Measurements from ENCODE around the gene DGKZ.

DGKZ gene

DNA sequence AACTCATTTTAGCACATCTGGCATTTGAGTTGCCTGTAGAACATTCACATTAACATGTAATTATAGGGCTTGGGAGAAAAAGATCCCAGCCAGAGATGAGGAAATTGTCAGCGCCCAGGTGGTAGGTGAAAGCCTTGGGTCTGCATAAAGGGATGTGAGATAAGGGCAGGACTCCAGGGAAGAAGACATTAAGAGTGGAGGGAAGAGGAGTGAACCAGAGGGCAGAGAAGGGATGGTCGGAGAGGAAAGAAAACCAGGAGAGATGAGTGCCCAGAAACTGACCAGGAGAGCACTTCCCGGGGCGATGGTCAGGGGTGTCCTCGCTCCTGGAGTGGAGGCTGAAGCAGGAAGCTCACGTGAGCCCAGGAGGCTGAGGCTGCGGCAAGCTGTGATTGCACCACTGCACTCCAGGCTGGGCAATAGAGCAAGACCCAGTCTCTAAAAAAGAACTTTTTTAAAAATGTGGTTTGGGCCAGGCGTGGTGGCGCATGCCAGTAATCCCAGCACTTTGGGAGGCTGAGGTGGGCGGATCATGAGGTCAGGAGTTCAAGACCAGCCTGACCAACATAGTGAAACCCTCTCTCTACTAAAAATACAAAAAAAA lies 20.3 kb upstream of the DGKZ start:
- no peak for DNase-seq (ENCODE audit: low spot score)

DNA sequence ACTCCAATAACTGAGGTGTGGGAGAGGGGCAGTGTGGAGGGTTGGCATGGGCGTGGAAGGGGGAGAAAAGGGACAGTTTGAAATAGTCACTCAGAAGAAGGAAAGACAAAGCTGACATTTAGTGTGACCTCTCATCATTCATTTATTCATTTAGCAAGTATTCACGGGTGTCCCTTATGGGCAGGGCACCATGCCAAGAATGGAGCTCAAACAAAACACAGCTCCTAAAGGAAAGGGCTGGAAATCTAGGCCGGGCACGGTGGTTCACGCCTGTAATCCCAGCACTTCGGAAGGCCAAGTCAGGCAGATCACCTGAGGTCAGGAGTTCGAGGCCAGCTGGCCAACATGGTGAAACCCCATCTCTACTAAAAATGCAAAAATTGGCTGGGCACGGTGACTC lies 19.4 kb upstream of the DGKZ start:
- no peak for DNase-seq (ENCODE audit: low spot score)

DNA sequence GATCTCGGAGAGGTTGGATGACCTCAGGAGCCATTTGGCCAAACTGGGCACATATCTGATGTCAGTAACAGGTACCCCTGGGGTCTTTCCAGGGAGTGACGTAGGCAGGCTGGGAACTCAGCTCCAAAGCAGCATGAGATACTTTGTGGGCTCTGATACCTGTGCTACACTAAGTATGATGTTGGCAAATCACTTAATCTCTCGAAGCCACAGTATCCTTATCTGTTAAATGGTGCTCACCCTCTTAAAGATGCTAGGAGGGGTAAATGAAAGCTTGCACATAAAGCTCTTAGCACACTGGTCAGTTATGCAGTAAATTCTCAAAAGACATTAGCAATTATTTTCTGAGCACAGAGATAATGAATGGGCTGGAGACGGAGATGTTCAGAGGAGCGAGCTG lies 17.1 kb upstream of the DGKZ start:
- no peak for DNase-seq (ENCODE audit: low spot score)

DNA sequence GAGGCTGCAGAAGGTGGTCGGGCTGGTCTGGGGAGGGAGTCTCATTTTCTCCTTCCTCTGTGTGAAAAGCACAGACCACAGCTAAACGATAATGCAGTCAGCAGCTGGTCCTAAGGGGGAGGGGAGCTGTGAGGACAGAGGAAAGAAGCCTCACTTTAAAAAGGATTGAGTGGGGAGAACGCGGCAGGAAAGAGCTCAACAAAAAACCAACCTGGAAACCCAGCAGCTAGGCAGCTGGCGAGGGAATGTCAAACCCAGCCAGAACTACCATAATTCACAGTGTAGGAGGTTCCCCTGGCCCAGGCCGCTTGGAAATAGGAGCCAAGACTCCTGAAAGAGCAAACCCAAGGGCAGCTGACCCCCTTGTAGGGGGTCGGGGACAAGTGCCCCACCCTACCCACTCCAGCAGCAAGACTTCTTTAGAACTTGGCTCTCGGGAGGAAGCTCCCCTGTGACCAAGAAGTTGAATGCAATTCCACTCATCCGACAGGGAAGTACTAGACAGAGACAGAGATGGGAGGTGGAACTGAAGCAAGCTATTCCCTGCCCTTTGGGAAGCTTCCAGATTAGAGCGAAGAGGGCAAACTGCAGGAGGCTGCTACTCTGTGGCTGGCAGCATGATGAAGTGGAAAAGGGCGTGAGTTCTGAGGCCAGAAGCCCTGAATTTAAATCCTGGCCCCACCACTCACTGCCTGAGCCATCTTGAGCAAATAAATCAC lies 16.5 kb upstream of the DGKZ start:
- DNase-seq (ENCODE audit: low spot score): no peak

DNA sequence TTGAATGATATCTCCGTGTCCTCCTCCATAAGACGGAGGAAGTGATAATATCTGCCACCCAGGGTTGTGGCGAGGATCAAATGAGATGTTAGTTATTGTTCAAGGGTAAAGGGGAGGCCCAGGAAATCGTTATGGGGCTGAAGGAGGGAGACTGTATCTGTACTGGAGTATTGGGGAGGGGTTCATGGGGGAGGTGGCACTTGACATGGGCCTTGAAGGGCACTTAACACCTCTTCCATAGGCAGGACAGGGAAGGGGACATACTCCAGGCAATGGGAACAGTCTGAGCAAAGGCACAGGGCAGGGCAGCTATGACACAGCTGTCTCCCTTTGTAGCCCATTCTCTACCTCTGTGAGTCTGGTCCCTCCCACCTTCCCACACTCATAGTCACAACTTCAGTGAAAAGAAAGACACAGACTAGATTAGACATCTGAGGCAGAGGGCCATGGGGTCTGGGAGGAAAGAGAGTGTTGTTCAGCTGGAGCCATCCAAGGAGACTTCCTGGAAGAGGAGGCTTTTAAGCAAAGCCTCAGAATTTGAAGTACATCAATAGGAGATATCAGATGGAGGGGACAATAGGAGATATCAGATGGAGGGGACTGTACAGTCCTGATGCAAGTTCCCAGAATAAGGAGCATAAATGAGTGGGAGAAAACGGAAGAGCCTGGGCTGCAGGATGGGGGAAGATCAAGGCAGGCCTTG lies 15.8 kb upstream of the DGKZ start:
- no peak for DNase-seq (ENCODE audit: low spot score)

DNA sequence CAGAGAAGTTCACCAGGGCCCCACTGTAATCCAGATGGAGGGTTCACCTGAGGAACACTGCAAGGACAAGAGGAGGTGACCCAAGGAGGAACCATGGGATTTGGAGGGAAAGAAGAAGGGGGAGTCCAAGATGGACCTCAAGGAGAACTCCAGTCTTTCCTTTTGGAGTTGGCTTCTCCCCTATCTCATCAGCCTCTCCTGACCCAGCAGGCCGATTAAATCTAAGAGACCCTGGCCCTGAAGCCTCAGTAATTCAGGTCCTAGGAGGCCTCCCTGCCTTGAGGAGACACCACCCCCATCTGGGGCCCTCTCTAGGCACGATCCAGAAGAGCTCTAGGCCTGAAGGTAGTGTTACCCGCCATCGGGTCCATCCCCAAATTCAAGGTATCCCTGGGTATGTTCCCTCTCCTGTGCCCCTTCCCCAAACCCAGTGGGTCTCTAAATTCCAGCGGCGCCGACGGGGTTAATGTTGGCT lies 15.1 kb upstream of the DGKZ start:
- no peak for DNase-seq (ENCODE audit: low spot score)

DNA sequence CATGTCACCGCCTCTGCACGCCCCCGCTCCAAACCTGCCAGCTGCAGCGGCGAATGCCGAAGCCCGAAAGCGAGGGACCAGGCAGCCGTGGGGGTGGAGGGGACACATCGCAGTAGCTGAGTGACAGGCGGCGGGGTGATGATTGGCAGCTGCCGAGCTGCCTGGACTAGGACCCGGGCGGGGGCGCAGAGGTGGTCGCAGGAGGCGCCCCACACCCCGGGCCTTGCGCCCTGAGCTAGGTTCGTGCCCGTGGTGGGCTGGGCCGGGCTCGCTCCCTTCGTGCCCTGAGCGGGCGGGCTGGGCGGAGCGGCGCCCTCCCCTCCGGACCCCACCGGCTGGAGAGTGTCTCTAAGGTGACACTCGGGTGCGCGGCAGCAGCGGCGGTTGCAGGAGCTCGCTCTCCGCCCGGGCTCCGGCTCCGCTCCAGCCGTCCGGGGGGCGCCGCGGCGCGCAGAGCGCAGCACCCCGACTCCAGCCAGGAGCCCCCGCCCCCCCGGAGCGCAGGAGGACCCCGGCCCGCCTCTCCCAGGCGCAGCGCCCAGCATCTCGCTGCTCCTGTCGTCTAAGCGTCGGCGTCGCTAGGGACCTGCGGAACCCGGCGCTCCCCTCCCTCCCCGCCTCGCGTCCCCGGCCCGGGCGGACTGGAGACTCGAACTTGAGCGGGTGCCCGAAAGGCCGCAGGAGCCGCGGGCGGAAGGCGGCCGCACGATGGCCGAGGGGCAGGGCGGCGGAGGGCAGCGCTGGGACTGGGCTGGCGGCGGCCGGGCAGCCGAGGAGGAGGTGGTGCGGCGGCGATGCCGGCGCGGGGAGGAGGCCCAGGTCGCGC lies 14.5 kb upstream of the DGKZ start:
- no peak for DNase-seq (ENCODE audit: low spot score)

DNA sequence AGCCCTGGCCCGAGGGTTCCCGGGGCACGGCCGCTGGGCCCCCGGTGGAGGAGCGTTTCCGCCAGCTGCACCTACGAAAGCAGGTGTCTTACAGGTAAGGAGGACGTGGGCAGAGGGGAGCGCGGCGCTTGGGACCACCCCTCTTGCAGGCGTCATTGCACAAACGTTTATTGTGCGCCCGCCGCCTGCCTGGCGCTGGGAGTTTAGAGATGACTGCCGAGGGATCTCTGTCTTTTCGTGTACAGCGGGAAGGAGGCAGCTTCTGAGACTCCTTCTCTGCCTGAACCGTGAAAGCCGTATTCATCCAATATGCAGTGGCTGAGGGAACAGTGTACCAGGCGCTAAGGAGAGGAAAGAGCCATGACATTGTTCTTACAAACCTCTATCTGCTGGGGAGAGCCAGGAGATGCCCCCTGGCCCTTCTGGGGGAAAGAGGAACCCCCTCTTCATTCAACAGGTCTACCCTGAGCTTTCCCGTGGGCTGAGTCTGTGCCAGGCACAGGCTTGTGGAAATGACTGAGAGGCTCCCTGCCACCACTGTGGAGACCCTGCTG lies 13.8 kb upstream of the DGKZ start:
- no peak for DNase-seq (ENCODE audit: low spot score)

DNA sequence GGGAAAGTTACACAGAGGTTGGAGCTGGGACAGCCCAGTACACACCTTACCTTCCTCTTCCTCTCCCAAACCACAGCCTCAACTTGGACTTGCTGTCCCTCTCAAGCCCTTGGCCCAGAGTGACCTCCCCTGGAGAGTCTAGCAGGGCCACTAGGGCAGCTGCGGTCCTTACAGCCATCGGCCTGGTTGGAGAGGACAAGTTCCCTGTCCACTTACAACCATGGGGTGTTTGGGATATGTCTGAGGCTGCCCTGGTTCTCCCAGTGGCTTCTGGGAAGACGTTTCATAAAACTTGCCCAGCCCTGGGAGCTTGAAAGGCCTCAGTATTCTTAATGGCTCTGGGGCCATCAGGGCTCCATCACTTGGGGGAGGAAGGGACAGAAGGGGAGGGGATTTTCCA lies 13.1 kb upstream of the DGKZ start:
- DNase-seq (ENCODE audit: low spot score): no peak

DNA sequence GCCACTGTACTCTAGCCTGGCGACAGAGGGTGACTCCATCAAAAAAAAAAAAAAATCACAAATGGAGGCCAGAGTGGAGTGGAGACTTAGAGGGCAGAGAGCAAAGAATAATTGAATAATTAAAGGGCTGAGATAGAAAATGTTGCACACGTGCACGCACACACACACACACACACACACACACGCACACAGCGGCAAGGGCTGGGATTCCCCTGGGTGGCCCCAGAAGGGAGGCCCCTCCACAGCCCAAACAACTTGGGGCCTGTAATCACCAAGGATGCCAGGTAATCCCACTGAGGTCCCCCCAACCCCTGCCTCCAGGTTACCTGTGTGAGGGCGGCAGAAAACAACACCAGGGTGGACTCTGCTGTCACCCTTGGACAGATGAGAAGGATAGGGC lies 12.0 kb upstream of the DGKZ start:
- DNase-seq (ENCODE audit: low spot score): no peak

DNA sequence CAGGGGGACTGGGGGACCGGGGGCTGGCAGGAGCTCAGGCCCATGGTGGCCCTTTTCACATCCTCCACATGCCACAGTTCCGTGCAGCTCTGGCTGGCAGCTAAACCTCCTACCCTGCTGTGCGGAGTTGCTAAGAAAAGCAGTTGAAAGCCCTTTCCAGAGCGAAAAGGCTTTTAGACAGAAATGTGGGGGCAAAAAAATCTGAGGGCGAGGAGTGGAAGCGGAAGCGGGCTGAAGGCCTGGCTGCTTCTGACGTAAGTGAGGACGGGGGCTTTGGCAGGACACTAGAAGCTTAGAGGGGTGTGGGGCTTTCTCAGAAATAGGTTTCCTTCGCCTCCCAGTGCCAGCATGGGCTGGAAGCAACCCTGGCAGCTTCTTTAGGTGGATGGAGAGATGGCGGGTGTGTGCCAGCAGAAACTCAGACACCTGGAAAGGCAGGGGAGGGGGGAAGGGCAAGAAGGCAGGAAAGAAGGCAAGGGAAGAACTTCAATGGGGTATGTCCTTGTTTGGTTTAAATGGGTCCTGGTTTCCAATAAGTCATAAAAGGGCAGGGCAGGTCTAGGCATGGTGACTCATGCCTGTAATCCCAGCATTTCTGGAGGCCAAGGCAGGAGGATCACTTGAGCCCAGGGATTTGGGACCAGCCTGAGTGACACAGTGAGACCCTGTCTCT lies 11.2 kb upstream of the DGKZ start:
- DNase-seq (ENCODE audit: low spot score): no peak

DNA sequence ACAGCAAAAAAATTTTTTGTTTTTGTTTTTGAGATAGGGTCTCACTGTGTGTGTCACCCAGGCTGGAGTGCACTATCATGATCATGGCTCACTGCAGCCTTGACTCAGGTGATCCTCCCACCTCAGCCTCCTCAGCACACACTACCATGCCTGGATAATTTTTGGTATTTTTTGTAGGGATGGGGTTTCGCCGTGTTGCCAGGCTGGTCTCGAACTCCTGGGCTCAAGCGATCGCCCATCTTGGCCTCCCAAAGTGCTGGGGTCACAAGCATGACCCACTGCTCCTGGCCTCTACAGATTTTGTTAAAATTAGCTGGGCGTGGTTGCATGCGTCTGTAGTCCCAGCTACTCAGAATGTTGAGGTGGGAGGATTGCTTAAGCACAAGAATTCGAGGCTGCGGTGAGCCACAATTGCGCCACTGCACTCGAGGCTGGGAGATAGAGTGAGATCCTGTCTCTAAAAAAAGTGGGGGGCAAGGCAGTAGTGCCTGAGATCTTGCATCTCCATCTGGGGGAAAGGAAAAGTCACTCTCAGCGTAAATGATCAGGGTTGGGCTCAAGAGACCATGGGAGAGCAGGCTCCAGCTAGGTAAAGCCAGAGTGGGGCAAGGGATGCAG lies 10.6 kb upstream of the DGKZ start:
- DNase-seq (ENCODE audit: low spot score): no peak

DNA sequence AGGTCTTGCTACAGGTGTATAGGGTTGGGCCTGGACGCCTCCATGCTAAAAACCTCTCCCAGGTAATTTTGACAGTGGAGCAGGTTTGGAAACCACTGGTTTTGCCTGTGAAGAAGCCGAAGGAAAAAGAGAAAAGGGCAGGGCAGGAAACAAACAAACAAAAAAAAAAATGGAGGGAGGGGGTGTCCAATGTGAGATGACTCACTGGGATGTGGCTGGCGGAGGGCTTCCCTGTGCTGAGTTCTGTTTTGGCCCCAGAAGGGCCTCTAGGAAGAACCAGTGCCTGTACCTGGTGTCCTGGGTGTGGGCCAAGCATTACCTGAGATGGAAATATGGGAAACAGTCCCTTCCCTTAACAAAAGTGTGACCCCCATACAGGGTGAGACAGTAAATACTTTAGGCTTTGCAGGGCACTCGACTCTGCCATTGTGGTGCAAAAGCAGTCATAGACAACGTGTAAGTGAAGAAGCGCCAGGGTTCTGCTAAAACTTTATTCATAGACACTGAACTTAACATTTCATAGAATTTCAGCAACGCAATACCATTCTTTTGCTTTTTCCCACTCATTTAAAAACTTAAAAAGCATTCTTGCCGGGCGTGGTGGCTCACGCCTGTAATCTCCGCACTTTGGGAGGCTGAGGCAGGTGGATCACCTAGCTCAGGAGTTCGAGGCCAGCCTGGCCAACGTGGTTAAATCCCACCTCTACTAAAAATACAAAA lies 9.5 kb upstream of the DGKZ start:
- no peak for DNase-seq (ENCODE audit: low spot score)

DNA sequence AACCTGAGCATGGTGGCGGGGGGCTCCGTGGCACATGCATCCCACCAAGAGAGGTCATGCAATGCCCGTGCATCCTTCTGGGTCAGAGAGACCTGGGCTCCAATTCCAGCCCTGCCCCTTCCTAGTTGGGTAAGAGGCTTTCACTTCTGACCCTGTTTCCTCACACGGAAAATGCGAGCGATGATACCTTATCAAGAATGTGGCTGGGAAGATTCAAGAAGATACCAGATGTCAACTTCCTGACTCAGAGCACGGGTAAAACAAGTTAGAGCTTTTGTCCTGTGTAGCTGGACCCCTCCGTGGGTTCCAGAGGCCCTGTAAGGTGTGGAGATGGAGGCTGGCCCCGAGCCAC lies 8.7 kb upstream of the DGKZ start:
- no peak for DNase-seq (ENCODE audit: low spot score)

DNA sequence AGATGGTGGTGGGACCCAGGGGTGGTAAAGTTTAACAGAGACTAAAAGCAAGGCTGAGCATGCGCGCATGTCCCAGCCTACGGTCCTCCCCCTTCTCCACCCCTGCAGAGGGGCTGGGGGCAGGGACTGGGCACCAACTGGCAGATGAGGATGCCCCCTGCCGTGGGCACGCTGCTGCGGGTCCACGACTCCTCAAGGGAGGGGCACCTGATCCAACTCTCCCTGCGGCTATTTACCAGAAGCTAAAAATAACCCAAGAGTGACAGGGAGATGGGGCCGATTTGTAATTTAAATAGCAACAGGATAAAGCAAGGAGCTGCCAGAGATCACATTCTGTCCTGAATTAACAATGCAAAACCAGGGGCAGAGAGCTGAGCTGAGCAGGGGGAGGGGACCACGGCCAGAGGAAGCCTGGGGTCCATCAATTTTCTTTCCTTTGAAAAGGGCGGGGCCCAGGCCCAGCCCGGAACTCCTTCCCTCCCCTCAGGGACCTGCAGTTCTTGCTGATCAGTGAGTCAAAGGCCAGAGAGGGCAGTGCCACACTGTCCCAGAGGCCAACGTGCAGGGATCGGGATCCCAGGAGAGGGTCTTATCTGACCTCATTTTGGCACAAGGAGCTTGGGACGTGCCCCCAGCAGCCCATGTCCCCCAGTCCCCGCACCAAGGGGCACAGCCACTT lies 8.1 kb upstream of the DGKZ start:
- no peak for DNase-seq (ENCODE audit: low spot score)

DNA sequence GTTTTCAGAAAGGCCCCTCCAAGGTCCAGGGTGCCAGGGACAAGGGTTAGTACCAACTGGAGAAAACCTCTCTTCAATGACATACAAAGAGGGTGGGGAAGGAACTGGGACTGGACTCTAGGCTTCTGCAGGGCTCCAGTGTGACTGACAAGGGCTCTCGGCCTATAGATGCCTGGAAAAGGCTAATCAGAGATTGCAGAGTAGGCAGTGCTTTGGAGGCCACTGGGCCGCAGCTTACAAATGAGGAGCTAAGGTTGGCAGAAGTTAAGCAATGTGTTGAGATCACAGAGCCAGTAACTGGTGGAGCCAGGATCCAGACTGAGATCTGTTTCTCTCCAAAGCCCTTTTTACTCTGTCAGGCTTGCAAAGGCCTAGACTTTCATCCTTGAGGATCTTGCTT lies 7.4 kb upstream of the DGKZ start:
- no peak for DNase-seq (ENCODE audit: low spot score)

DNA sequence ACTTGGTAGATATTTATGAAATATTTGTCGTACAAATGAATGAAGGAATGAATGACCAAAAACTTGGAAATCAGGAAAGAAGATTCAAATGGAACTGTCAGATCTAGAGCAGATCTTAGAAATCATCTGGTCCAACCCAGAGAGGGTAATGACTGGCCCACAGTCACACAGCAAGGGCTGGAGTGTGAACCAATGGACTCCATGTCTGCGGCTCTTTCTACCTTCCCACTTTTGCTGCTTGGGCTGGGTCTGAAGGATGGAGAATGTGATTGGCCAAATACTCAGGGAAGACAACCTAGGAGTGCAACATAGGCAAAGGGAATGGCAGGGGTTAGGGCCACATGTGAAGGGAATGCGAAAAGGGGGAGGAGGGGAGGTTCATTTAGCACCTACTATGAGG lies 5.8 kb upstream of the DGKZ start:
- no peak for DNase-seq (ENCODE audit: low spot score)

DNA sequence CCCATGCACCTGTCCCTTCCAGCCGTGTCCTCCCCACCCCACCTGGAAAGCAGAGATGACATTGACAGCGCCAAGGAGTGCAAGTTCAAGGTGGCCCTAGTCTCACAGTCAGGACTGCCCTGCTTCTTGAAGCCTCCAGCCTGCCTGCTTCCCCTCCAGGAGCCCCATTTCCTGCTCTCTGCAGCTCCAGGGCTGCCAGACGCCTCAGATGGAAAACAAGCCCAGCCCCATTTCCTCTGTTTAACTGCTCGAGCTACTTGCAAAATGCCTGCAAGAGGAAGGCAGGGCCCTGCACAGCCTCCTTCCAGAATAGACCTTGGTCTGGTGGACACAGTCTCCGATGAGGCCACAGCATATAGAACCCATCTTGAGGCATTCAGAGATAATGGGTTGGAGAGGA lies 5.0 kb upstream of the DGKZ start:
- no peak for DNase-seq (ENCODE audit: low spot score)

DNA sequence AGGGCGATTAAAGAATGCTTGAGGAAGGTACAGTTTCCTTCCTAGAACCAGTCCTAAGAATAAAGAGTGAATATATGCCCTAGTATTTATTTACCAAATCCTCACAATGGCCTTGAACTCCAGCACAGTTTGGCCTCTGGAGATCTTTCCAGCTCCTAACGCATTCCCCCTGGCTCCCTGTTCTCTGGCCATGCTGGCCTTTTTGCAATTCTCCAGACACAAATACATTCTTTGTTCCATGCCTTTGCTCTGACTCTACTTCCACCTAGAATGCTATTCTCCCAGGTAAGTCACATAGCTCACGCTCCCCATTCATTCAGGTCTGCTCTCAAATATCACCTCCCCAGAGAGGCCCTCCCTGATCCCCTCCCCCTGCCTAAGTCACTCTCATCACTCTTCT lies 3.7 kb upstream of the DGKZ start:
- no peak for DNase-seq (ENCODE audit: low spot score)

DNA sequence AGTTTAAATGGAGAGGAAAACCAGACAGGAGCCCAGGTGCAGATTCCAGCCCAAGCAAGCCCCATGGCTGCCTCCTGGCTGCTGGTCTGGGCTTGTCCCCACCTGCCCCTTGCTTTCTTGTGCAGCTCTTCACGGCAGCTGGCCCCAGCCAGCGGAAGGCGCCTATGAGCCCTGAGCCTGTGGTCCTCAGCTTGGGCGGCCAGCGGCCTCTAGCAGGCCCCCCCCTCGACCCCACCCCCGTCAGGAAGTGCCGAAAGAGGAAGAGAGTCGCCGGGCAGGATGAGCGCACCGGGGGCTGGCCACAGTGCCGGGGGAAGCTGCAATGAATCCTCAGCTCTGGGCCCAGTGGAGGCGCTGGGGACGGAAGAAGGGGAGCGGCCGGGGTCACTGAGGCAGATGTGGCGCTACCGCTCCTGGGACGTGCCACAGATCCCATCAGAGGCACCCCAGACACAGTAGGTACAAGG lies 2.1 kb upstream of the DGKZ start:
- DNase-seq (ENCODE audit: low spot score): no peak
